ENCODE measurements around the gene ZNF841. TPM values are rescaled to one million over a fixed set of nuclear protein-coding genes. Genes with fewer than 3 reads are reported as not detected.

ZNF841 gene
- total RNA-seq, 1 experiment from 2014 or later: 23.3 TPM

DNA sequence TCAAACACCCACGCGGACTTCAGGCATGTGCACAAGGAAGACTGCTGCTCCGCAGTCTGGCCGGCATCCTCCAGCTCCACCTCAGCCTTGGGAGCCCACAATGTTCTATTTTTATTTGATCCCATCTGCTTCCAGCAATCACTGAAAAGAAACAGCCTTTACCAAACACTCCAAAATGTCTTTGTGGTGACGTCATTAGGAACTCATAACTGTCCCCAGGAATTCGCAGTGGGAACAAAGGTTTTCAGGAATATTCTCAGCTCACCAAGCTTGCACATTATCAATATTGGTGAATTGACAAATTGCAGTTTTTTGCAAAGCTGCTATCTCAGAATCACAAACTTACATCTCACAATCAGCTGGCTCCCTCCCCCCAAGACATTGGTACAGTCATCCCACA, 15.2 kb upstream of the ZNF841 start:
- Histone ChIP-seq H2BK15ac (ENCODE audit: low read depth, low read length) (no peak overlapping the region), H3K27me3 (ENCODE audit: insufficient read depth, low read length) (no peaks in the 10 kb centered on the region), H2BK120ac (ENCODE audit: low read depth, low read length, poor library complexity, severe bottlenecking) (no peak overlapping the region), H3K4me2 (ENCODE audit: insufficient read depth, insufficient read length, low read length) (no peak overlapping the region), H3K79me2 (ENCODE audit: insufficient read depth, low read length) (no peaks in the 10 kb centered on the region), H2BK12ac (ENCODE audit: insufficient read length, low read depth, low read length) (no peak overlapping the region), H3K56ac (ENCODE audit: insufficient read length, low read depth, low read length) (no peak overlapping the region), H3K9me3 (ENCODE audit: control insufficient read depth, low read depth, low read length) (peaks cover 92% of the 10 kb centered on the region), H3K9ac (ENCODE audit: extremely low read depth, insufficient read length, low read length) (no peak overlapping the region), H3K27ac (ENCODE audit: insufficient read length, low read depth, low read length) (no peak overlapping the region), H4K8ac (replicated peaks; ENCODE audit: insufficient read length, low read depth, low read length) (no peak overlapping the region), H2AFZ (ENCODE audit: low read length) (no peak overlapping the region), H3K79me1 (ENCODE audit: insufficient read depth, low read depth, low read length, poor library complexity, severe bottlenecking) (no peaks in the 10 kb centered on the region), H2BK5ac (ENCODE audit: insufficient read length, low read length) (no peak overlapping the region), H4K91ac (ENCODE audit: insufficient read length, low read depth, low read length) (no peak overlapping the region), H2BK20ac (ENCODE audit: low read depth, low read length, poor library complexity, severe bottlenecking) (no peak overlapping the region), H3T11ph (ENCODE audit: low read length) (no peak overlapping the region), H4K5ac (ENCODE audit: insufficient read length, low read depth, low read length) (no peak overlapping the region), H3K14ac (ENCODE audit: insufficient read depth, low read length) (no peak overlapping the region), H4K20me1 (ENCODE audit: control insufficient read depth, insufficient read depth, insufficient read length) (no peaks in the 10 kb centered on the region), H2AK5ac (ENCODE audit: insufficient read length, low read length) (no peak overlapping the region), H3K4me1 (ENCODE audit: insufficient read depth, low read length) (no peaks in the 10 kb centered on the region), H3K23me2 (ENCODE audit: insufficient read length, low read depth, low read length, poor library complexity, severe bottlenecking) (no peaks in the 10 kb centered on the region), H3K4ac (ENCODE audit: low read depth, low read length) (no peak overlapping the region), H3K18ac (ENCODE audit: insufficient read length, low read depth, low read length) (no peak overlapping the region), H3K23ac (ENCODE audit: insufficient read length, low read depth, low read length) (no peak overlapping the region)
- TF ChIP-seq, protein P1, sequence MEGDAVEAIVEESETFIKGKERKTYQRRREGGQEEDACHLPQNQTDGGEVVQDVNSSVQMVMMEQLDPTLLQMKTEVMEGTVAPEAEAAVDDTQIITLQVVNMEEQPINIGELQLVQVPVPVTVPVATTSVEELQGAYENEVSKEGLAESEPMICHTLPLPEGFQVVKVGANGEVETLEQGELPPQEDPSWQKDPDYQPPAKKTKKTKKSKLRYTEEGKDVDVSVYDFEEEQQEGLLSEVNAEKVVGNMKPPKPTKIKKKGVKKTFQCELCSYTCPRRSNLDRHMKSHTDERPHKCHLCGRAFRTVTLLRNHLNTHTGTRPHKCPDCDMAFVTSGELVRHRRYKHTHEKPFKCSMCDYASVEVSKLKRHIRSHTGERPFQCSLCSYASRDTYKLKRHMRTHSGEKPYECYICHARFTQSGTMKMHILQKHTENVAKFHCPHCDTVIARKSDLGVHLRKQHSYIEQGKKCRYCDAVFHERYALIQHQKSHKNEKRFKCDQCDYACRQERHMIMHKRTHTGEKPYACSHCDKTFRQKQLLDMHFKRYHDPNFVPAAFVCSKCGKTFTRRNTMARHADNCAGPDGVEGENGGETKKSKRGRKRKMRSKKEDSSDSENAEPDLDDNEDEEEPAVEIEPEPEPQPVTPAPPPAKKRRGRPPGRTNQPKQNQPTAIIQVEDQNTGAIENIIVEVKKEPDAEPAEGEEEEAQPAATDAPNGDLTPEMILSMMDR (conservative IDR thresholded peaks at IDR 0.05): no peak
- H3K4me3 Mint-ChIP-seq: no peak overlapping the region
- H3K27ac Mint-ChIP-seq: no peak overlapping the region
- no peaks in the 10 kb centered on the region for H3K4me1 Mint-ChIP-seq
- peaks cover 94 to 96% of the 10 kb centered on the region in 2 experiments for H3K9me3 Mint-ChIP-seq
- no CpG with 5 or more reads among the region's 6 CpGs for WGBS (ENCODE audit: extremely low coverage, insufficient read length, low lambda C conversion rate)
- DNase-seq: no peak
- H3K36me3 Mint-ChIP-seq (ENCODE audit: insufficient read depth in 1 of 3, low read depth in 3 of 3): peaks cover 37 to 69% (median 50%) of the 10 kb centered on the region in 3 experiments
- H3K27me3 Mint-ChIP-seq (ENCODE audit: low read depth): peaks cover 16% of the 10 kb centered on the region

Measured in H9 (cell line).